ENCODE measurements around the gene NMBR. TPM values are rescaled to one million over a fixed set of nuclear protein-coding genes. Genes with fewer than 3 reads are reported as not detected.

NMBR gene
- total RNA-seq, 2 donors from 2014 or later: 0.33 TPM; not detected in 1

GRCh38 chr6:142048593-142048980, 98.3 kb downstream of the NMBR start:
- Histone ChIP-seq H3K9me3 (ENCODE audit: control insufficient read depth, low read length) (peaks cover 5% of the 10 kb centered on the region), H3K27ac (ENCODE audit: low read depth, low read length) (no peak overlapping the region), H3K36me3 (ENCODE audit: control insufficient read depth, insufficient read depth, low read length) (no peaks in the 10 kb centered on the region), H3K4me1 (ENCODE audit: control insufficient read depth, insufficient read depth, low read length) (no peaks in the 10 kb centered on the region), H3K27me3 (ENCODE audit: control insufficient read depth, insufficient read depth, low read length, poor library complexity, severe bottlenecking) (no peaks in the 10 kb centered on the region), H3K4me3 (ENCODE audit: low read length) (no peak overlapping the region), H3K9ac (ENCODE audit: extremely low read depth, low read length, poor library complexity, severe bottlenecking) (no peak overlapping the region)
- 88 to 100% methylated on average over 1 of the region's 1 CpG for WGBS, 2 experiments (ENCODE audit: insufficient coverage in 1 of 2, insufficient read length in 1 of 2)
- Mint-ChIP-seq H3K27ac (no peak overlapping the region), H3K27me3 (ENCODE audit: insufficient read depth) (no peaks in the 10 kb centered on the region), H3K4me3 (no peak overlapping the region), H3K36me3 (ENCODE audit: low read depth) (no peaks in the 10 kb centered on the region), H3K4me1 (no peaks in the 10 kb centered on the region), H3K9me3 (peaks cover 12% of the 10 kb centered on the region)
- TF ChIP-seq, protein P1, sequence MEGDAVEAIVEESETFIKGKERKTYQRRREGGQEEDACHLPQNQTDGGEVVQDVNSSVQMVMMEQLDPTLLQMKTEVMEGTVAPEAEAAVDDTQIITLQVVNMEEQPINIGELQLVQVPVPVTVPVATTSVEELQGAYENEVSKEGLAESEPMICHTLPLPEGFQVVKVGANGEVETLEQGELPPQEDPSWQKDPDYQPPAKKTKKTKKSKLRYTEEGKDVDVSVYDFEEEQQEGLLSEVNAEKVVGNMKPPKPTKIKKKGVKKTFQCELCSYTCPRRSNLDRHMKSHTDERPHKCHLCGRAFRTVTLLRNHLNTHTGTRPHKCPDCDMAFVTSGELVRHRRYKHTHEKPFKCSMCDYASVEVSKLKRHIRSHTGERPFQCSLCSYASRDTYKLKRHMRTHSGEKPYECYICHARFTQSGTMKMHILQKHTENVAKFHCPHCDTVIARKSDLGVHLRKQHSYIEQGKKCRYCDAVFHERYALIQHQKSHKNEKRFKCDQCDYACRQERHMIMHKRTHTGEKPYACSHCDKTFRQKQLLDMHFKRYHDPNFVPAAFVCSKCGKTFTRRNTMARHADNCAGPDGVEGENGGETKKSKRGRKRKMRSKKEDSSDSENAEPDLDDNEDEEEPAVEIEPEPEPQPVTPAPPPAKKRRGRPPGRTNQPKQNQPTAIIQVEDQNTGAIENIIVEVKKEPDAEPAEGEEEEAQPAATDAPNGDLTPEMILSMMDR (conservative IDR thresholded peaks at IDR 0.05): no peak
- DNase-seq: no peak

- H3K27me3 ChIP-seq (ENCODE audit: control insufficient read depth, insufficient read depth, low read length, poor library complexity, severe bottlenecking): no peaks in the 10 kb centered on the region
- DNase-seq: no peak
- no peak overlapping the region for H3K4me3 ChIP-seq (ENCODE audit: low read length)
- H3K4me1 Mint-ChIP-seq: no peaks in the 10 kb centered on the region
- H3K9me3 ChIP-seq (ENCODE audit: control insufficient read depth, low read length): peaks cover 5% of the 10 kb centered on the region
- no peak overlapping the region for H3K27ac ChIP-seq (ENCODE audit: low read depth, low read length)
- no peaks in the 10 kb centered on the region for H3K36me3 ChIP-seq (ENCODE audit: control insufficient read depth, insufficient read depth, low read length)
- H3K27me3 Mint-ChIP-seq (ENCODE audit: insufficient read depth): no peaks in the 10 kb centered on the region
- H3K27ac Mint-ChIP-seq: no peak overlapping the region
- WGBS, 2 experiments (ENCODE audit: insufficient coverage in 1 of 2, insufficient read length in 1 of 2): 92 to 93% methylated on average over 8 to 12 of the region's 12 CpGs
- peaks cover 10% of the 10 kb centered on the region for H3K9me3 Mint-ChIP-seq
- TF ChIP-seq, protein P1 (conservative IDR thresholded peaks at IDR 0.05): no peak
- no peak overlapping the region for H3K4me3 Mint-ChIP-seq
- no peaks in the 10 kb centered on the region for H3K36me3 Mint-ChIP-seq (ENCODE audit: low read depth)
- H3K4me1 ChIP-seq (ENCODE audit: control insufficient read depth, insufficient read depth, low read length): no peaks in the 10 kb centered on the region
- no peak overlapping the region for H3K9ac ChIP-seq (ENCODE audit: extremely low read depth, low read length, poor library complexity, severe bottlenecking)
Observed at GRCh38 chr6:142047934-142048592, 98.9 kb downstream of the NMBR start.

DNA sequence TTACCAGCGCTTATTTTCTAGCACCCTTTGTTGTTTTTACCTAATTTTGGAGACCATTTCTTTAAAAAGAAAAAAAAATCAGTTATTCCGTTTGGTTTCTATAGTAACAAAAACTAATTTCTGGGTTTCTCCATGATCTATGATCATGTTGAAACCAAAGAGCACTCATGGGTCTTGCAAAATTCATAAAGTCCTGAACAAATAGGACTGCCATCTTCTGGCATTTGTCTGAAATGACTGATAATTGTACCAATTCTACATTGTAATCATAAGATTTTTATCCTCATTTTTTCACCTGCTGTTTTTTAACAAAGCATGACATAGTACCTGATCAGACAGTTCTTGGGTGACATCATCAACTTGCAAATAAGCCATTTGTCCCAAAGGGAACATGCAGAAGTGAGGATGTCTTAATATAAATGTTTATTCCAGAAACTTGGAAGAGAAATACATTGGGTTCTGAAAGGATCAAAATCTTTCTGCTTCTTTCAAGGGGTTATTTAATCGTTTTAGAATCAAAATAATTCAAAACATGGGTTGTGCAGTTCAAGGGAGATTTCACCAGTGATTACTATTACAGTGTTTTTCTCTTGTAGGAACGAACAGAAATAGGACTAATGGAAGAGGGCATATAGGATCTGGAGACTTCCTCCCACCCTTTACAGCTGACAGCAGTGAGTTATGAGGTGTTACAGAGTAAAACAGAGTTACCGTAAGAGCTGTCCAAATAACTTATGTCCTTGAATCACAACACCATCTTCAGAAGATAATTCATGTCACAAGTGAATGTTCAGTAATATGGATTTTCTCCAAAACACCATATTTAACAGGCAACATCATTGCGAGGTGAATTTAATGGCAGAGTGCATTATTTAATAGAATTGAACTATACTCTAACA, 101.3 kb downstream of the NMBR start:
- DNase-seq: no peak
- TF ChIP-seq, protein P1 (conservative IDR thresholded peaks at IDR 0.05): no peak
- WGBS, 2 experiments (ENCODE audit: insufficient coverage in 1 of 2, insufficient read length in 1 of 2): 89 to 94% methylated on average over 4 to 5 of the region's 6 CpGs

More for the DNA sequence above, 101.3 kb downstream of the NMBR start:
- H3K9me3 Mint-ChIP-seq: no peaks in the 10 kb centered on the region
- H3K27ac Mint-ChIP-seq: no peak overlapping the region
- H3K27me3 Mint-ChIP-seq (ENCODE audit: insufficient read depth): no peaks in the 10 kb centered on the region
- Histone ChIP-seq H3K4me1 (ENCODE audit: control insufficient read depth, insufficient read depth, low read length) (no peaks in the 10 kb centered on the region), H3K9me3 (ENCODE audit: control insufficient read depth, low read length) (no peaks in the 10 kb centered on the region), H3K27ac (ENCODE audit: low read depth, low read length) (no peak overlapping the region), H3K4me3 (ENCODE audit: low read length) (no peak overlapping the region), H3K9ac (ENCODE audit: extremely low read depth, low read length, poor library complexity, severe bottlenecking) (no peak overlapping the region), H3K27me3 (ENCODE audit: control insufficient read depth, insufficient read depth, low read length, poor library complexity, severe bottlenecking) (no peaks in the 10 kb centered on the region), H3K36me3 (ENCODE audit: control insufficient read depth, insufficient read depth, low read length) (no peaks in the 10 kb centered on the region)
- no peaks in the 10 kb centered on the region for H3K4me1 Mint-ChIP-seq
- no peaks in the 10 kb centered on the region for H3K36me3 Mint-ChIP-seq (ENCODE audit: low read depth)
- H3K4me3 Mint-ChIP-seq: no peak overlapping the region
